Loucy (cell line): Measurements from ENCODE around the gene SLC39A2.

ENCODE experiments used
- CTCF ChIP-seq: fragments of 200-600 bp; sonication (generic); conservative IDR thresholded peaks from 2 replicates; pipeline ENCODE4 v1.5.1; 2014; ENCODE audit warnings: mild to moderate bottlenecking, antibody characterized with exemption, low read length
- EZH2phosphoT487 ChIP-seq: fragments of 200-600 bp; IDR thresholded peaks from 2 replicates; pipeline ENCODE4 v1.6.1; 2018; ENCODE audit warnings: antibody characterized with exemption, mild to moderate bottlenecking, moderate library complexity, borderline replicate concordance

GRCh38 chr14:21041676-21042433, 42.8 kb downstream of the SLC39A2 start, which contains the start of gene RNASE7:
- TF ChIP-seq CTCF (no peak), EZH2phosphoT487 (no peak)
